ENCODE results near the gene RSF1. TPM values are rescaled to one million over a fixed set of nuclear protein-coding genes. Genes with fewer than 3 reads are reported as not detected.

Gene RSF1
- total RNA-seq, 1 donor from 2014 or later: 40.6 TPM

DNA sequence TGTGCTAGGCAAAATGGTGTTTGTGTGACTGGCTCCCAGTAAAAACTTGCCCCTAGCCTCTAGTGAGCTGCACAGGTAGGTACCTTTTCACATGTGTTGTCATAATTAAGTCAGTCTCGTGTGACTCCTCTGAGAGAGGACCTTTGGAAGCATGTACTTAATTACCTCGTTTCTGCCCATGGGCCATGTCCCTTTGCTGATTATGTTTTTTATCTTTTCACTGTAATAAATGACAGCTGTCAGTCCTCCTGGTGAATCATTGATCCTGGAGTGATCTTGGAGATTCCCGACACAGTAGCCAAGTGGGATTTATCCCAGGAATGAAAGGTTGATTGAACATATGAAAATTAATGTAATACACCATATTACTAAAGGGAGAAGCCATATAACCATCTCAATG is 170.4 kb downstream of the RSF1 start:
- Histone ChIP-seq H3K27me3 (ENCODE audit: low read depth) (peaks cover 8% of the 10 kb centered on the region), H3K36me3 (no peaks in the 10 kb centered on the region), H3K4me1 (no peaks in the 10 kb centered on the region), H3K27ac (replicated peaks) (no peak overlapping the region), H3K9me3 (replicated peaks) (no peaks in the 10 kb centered on the region), H3K4me3 (no peak overlapping the region)
- no peak for DNase-seq
- TF ChIP-seq, protein P1, sequence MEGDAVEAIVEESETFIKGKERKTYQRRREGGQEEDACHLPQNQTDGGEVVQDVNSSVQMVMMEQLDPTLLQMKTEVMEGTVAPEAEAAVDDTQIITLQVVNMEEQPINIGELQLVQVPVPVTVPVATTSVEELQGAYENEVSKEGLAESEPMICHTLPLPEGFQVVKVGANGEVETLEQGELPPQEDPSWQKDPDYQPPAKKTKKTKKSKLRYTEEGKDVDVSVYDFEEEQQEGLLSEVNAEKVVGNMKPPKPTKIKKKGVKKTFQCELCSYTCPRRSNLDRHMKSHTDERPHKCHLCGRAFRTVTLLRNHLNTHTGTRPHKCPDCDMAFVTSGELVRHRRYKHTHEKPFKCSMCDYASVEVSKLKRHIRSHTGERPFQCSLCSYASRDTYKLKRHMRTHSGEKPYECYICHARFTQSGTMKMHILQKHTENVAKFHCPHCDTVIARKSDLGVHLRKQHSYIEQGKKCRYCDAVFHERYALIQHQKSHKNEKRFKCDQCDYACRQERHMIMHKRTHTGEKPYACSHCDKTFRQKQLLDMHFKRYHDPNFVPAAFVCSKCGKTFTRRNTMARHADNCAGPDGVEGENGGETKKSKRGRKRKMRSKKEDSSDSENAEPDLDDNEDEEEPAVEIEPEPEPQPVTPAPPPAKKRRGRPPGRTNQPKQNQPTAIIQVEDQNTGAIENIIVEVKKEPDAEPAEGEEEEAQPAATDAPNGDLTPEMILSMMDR (IDR thresholded peaks at IDR 0.05; ENCODE audit: borderline replicate concordance): no peak
- intact Hi-C loops (cut with micrococcal nuclease): no loop called here

DNA sequence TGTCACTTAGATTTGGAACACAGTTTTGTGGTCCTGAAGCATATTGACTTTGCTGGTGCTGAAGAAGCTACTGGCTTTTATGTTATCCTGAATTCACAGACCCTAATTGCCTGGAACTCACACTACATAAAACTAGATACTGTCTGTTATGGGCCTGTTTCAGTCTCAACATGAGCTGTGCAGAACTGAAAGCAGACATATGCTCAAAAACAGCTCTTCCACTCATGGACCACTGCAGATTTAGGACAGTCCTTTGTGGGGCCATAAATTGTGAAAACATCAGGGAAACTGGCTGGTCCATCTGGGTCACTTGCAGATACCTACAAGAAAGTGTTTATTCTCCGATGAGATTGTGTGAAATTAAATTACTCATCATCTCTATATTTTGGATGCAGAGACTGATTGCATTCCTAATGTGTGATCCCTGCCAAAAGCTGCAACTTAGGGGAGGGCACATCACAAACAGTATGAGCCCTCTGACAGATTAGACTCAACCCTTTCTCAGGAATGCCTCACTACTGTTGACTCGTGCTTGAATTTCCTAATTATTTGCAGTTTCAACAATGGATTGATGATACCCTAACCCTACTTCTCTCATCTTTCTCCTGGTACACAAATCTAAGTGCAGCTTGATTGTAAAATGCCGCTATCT is 172.7 kb downstream of the RSF1 start:
- TF ChIP-seq, protein P1 (IDR thresholded peaks at IDR 0.05; ENCODE audit: borderline replicate concordance): no peak
- H3K4me1 ChIP-seq: no peaks in the 10 kb centered on the region
- no peak for DNase-seq
- H3K36me3 ChIP-seq: no peaks in the 10 kb centered on the region
- H3K9me3 ChIP-seq (replicated peaks): no peaks in the 10 kb centered on the region
- no peak overlapping the region for H3K4me3 ChIP-seq
- peaks cover 18% of the 10 kb centered on the region for H3K27me3 ChIP-seq (ENCODE audit: low read depth)
- intact Hi-C loops (cut with micrococcal nuclease): no loop called here
- no peak overlapping the region for H3K27ac ChIP-seq (replicated peaks)

DNA sequence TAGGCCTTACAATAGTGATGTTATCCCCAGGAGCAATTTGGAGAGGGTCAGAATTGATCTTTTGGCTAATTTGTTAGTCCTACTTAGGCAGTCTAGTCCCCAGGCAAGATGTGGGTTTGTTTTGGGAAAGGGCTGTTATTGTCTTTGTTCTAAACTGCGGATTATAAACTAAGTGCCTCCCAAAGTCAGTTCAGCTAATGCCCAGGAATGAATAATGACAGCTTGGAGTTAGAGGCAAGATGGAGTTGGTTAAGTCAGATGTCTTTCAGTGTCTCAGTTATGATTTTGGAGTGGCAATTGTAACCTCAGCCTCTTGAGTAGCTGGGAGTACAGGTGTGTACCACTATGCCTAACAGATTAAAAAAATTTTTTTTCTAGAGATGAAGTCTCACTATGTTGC is 175.6 kb downstream of the RSF1 start:
- H3K27me3 ChIP-seq (ENCODE audit: low read depth): peaks cover 18% of the 10 kb centered on the region
- no peak overlapping the region for H3K4me3 ChIP-seq
- no peak for DNase-seq
- peaks cover 7% of the 10 kb centered on the region for H3K9me3 ChIP-seq (replicated peaks)
- TF ChIP-seq, protein P1 (IDR thresholded peaks at IDR 0.05; ENCODE audit: borderline replicate concordance): no peak
- no peak overlapping the region for H3K27ac ChIP-seq (replicated peaks)
- H3K36me3 ChIP-seq: no peaks in the 10 kb centered on the region
- no peaks in the 10 kb centered on the region for H3K4me1 ChIP-seq
- intact Hi-C loops (cut with micrococcal nuclease): no loop called here

DNA sequence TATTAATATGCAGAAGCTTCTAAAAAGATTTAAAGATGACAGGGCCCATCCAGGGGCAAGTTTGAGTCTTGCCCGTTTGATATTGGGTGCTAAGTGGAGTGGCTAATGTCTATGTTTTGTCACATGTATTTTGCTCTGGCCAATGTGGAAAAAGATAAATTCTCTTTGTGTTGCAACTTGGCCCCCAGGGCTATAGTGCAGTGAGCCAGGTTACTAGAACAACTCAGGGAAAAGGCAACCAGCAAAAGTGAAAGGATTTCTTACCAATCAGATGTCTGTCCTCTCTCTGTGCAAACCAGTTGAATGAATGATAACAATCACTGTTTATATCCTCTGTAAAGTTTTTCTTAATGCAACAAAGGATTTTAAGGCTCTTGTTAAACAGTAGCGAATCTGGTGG is 178.3 kb downstream of the RSF1 start:
- peaks cover 7% of the 10 kb centered on the region for H3K9me3 ChIP-seq (replicated peaks)
- peaks cover 18% of the 10 kb centered on the region for H3K27me3 ChIP-seq (ENCODE audit: low read depth)
- no peak overlapping the region for H3K4me3 ChIP-seq
- no peaks in the 10 kb centered on the region for H3K36me3 ChIP-seq
- H3K27ac ChIP-seq (replicated peaks): no peak overlapping the region
- TF ChIP-seq, protein P1 (IDR thresholded peaks at IDR 0.05; ENCODE audit: borderline replicate concordance): no peak
- DNase-seq: no peak
- intact Hi-C loops (cut with micrococcal nuclease): no loop called here
- H3K4me1 ChIP-seq: peaks cover 9% of the 10 kb centered on the region

DNA sequence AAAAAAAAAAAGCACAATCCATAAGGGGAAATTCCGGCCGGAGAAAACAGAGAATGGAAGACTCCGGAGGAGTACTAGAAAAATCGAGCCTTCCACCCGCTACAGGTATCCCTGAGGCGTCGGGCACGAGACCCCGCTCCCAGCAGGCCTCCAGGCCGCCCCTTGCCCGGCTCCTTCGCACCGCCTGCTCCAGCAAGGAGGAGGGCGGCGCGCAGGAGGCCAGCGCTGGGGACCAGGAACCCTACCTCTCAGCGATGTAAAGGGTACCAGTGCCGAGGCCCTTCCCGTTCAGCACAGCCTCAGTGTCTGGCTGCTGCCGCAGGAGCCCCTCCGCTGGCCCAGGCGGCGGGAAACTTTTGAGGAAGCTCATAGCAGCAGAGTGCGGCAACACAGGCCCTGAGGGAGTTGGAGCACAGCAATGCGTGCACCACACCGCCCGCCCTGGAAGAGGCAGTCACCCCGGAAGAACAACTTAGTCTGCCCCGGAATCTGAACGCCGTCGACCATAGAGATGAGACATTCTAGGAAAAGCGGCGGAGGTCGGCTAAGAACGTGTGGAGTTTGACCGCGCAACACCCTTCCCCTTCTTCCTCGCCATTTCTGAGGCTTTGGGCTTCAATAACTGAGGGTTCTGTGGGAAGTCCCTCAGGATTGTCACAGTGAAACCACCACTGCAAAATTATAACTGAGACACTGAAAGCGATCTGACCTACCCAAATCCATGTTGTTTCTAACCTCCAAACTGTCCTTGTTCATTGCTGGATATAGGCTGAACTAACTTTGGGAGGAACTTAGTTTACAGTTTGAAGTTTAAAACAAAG is 183.0 kb downstream of the RSF1 start, which contains the start of gene CLNS1A:
CLNS1A (minus strand) TSS at position 450 of the 821 bp plus-strand sequence; CDS start at position 370, 80 bp downstream.
- Histone ChIP-seq H3K4me3 (peak within 1 kb of the TSS; percentile 86), H3K9me3 (replicated peaks) (peaks cover 7% of the 10 kb centered on the region), H3K36me3 (no peaks in the 10 kb centered on the region), H3K4me1 (peaks cover 26% of the 10 kb centered on the region), H3K27me3 (ENCODE audit: low read depth) (no peaks in the 10 kb centered on the region), H3K27ac (replicated peaks) (peak within 1 kb of the TSS; percentile 92)
- TF ChIP-seq, protein P1 (IDR thresholded peaks at IDR 0.05; ENCODE audit: borderline replicate concordance): no peak
- DNase-seq: peak; percentile 85
- intact Hi-C loops (cut with micrococcal nuclease): no loop called here
